GM03348 (cell line): ENCODE results near the gene QDPR.

Source experiments
- DNase-seq: peaks from one replicate; pipeline ENCODE4 v3.0.0; 2012; ENCODE audit warnings: low spot score

QDPR gene

DNA sequence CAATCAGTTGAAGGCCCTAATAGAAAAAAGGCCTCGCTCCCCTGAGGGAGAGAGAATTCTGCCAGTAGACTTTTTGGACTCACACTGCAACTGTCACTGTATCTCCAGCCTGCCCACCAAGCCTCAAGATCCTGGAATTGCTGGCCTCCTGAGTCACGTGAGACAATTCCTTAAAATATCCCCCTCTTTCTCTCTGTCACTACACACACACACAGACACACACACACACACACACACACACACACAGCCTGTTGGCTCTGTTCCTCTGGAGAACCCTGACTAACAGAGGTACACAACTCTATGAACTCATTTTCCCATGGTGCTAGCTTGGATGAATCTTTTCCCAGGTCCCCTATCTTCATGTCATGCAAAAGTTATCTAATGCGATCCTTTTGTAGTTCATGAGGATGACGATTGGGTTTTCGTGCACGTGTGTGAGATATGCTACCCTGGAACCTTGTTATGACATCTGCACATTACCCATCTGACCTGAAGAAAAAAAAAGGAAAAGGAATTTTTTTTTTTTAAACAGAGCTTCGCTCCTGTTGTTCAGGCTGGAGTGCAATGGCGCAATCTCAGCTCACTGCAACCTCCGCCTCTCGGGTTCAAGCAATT lies 16.8 kb upstream of the QDPR start:
- no peak for DNase-seq

DNA sequence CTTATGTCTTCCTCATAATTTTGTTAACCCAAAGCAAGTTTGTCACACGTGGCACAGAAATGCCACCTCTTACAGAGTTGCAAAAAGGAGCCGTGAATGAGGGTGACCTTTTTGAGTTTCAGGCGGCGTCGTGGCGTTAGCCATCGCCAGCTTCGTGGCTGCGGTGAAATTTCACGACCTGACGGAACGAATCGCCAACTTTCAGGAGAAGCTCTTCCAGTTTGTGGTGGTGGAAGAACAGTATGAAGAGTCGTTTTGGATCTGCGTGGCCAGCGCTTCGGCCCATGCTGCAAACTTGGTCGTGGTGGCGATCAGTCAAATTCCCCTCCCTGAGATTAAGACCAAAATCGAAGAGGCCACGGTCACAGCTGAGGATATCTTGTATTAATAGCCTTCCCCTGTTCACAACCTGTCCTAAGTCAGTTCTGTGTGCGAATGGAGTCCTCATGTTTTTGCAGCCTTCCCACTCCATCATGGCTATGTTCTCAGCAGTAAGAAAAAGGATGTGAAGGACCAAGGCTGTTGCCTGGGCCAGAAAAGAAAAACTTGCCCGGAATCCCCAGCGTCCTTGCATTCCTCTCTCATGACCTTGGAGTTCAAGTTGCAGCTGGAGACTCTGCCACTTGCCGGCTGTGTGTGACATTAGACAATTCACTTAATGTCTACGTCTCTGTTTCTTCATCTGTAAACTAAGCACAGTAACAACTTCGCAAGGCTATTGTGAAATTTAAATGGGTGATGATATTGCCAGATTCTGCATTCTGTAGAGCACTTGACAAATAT lies 15.0 kb upstream of the QDPR start:
- DNase-seq: no peak

DNA sequence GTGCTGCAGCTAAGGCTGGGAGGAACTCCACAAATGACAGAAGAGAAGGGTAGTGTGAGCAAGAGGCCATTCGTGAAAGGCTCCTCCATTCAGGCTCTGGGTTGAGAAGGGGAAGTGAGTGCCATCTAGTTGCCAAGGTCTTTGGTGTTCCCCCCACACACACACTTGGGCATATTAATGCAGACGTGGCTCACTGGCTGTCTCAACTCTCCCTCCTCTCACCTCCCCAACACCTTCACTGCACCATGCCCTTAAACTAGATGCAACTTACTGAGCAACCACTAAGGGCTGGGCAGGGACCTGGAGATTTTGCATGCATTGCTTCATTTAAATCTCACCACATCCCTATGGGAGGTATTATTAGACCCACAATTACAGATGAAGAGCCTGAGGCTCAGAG lies 11.8 kb upstream of the QDPR start:
- DNase-seq: no peak

DNA sequence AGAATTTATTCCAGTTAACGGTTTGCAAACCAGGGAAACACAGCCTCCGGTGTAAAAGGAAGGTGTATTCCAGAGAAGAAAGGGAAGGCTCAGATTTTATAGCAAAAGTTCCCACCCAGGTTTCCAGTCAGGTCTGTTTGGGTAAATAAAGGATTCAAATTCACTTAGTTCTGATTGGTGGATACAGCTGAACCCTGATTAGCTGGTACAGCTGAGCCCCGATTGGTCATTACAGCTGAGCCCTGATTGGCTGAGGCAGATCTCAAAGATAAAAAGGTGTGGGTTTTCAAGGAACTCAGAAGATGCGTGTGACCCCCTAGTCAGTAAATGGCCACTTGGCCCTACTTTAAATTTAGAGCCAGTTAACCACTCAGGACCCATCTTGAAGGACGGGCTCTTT lies 9.7 kb upstream of the QDPR start:
- DNase-seq: no peak

DNA sequence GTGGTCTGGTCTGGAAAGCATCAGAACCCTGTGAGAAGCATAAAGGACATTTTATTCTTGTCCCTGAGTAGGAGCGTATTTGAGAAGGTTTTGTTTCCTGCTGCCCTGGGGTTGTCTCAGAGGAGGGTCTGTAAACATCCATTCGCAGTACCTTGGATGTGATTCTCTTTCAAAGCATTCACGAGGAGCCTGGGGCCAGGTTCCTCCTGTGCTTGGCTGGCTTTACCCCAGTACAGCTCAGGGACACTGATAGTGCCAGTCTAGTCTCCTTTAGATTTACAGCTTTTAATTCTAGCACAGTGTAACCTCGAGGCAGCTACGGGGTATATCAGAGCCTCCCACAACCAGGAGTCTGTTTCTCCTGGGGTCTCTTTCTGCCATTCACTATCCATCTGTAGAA lies 5.8 kb upstream of the QDPR start:
- DNase-seq: no peak

DNA sequence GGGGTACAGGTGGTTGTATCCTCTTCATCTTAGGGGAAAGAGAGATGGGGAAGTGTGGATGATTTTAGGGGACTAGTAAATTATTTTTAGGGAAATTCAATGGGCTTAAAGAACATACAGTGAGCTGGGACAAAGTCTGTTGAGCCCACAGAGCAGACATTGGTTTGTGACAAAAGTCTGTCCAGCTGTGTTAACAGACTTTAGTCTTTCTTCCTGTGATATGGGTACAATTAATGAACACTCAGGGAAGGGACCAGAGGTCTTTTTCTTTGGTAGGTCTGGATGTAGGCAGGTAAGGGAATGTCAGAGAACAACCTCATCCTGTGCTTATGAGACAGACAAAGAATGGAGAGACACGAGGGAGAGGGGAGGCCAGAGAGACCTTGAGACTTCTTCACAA lies 5.1 kb upstream of the QDPR start:
- no peak for DNase-seq

DNA sequence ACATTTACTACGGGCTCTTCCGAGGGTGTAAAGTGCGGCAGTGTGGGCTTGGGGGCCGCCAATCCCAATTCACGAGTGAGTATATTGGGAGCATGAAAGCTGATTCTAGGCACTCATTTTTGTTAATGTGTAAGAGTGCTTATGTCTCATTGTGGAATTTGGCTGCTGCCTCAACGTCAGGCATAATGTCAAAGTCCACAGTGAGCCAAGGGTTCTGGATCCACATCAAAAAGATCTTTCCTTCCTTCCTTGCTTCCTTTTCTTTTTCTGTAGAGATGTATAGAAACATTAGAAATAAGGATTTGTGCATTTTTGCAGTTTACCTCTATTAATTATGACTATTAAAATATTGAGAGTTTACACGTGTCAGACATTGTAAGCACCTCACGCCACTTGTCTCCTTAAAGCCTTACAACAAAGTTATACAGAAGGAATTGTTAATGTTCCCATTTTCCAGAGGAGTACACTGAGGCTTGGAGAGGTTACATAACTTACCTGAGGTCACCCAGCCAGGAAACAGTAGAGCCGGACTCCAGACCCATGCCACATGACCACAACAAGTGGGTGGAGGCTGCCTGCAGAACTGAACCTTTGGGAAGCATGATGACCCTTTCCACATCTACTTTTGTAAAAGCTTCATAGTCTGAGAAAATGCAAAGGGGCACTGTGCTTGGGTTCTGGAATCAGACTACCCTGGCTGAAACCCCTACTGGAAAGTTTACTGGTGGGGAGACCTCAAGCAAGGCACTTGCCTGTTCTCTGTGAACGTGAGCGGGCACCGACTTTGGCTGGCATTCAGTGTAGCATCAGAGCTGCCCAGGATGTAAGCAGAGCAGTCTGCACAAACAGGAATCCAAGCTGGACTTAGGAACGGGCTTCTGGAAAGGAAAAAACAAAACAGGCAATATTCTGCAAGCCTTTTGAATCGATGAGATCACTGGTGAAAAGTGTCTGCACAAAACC lies 3.8 kb upstream of the QDPR start:
- no peak for DNase-seq

DNA sequence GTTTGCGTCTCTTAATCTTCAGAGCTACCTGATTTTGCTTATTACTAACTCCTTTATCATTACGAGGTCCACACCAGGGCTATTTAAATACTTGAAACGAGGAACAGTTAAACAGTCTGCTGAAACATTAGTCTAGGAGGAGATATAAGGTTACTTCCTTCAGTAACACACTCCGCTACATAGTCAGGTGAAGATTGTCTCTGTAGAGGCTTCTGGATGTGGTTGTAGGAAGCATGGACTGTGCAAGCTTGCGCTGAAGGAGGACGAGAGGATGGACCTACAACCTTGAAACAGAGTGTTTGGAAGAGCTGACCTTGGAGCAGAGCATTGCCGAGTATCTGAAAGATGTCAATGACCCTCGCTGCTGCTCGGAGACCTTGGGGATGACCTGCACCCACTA lies 3.0 kb upstream of the QDPR start, which contains the start of gene CLRN2:
Gene CLRN2 (plus strand): TSS at position 301 of the 400 bp plus-strand sequence. CDS start 102 bp downstream, outside the sequence.
- DNase-seq: no peak

DNA sequence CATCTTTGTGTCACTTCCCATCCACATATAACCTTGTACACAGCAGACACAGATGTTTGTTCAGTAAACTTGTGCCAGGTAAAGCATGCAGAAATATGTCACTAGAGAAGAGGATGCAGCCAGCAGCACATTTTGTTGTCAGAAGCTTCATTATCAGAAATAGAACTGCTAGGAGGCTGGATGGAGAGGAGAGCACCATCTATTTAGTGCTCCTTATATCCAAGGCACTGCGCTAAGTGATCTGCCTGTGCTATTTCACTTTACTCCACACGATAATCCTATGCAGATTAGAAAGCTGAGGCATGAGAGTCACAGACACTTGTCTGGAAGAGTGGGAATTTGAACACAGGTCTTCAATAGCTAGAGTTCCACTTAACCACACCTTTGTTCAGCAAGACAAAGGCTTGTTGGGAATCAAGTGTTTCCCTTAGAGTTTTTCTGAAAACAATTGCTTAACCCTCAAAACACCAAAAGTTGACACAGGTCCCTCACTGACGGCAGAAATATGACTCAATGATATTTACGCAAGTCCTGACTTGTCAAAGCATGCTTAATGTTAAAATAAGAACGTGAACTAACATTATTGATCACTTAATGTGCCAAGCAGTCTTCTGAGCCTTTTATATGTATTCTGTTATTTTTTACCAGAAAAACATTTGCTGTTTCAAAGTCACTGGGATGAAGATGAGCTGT lies 1.2 kb upstream of the QDPR start:
- no peak for DNase-seq

DNA sequence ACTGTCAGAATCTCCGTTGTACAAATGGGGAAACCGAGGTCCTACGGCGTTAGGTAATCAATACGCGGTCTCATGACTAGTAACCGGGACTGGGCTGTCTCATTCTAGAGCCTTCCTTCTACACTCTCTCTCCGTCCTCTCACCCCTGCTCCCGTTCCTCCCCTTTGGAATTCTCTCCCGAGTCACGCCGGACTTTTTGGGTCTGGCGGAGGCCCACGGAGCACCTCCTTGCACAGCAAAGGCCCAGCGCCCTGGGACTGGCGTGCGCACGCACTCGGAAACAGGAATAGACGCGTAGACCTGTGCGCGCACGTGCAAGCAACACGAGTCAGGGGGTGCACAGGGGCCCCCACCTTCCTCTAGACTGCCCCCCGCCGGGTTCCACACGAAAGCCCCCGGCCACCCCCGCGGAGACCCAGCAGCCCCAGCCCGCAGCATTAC lies 361 bp downstream of the QDPR start:
- peak; percentile 76 for DNase-seq

DNA sequence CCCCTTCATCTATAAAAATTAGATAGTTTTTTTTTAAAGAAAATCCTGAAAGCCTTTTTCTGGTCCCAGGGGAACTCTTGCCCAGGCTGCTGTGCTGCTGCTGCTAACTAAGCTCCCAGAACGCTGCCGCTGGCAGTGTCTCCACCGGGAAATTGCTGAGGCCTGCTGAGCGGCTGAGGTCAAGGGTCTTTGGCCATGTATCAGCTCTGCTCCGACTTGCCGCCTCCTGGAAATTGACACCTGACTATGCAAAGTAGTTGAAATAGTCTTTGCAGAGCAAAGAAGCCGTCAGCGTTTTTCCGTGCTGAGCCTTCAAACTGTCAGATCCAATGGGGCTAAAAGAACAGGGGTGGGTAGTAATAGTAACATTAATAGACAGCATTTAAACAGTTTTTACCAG lies 839 bp downstream of the QDPR start:
- peak; percentile 27 for DNase-seq

DNA sequence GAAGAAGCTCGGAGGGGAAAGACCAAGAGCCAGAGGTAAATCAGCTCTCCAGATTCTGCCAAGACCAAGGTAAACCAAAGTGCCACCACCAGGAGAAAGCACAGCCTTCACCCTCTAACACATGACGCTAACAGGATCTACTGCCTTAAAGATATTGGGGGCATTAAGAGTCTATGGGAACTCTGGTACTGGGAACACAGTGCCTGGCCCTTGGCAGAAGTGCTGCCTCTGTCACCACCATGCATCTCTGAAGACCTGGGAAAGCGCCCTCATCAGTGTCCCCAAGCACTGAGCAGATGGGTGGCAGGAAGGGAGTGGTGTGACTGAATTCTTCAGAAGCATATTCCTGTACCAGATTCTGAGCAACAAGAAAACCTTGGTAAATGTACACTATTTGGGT lies 1.3 kb downstream of the QDPR start:
- DNase-seq: no peak

DNA sequence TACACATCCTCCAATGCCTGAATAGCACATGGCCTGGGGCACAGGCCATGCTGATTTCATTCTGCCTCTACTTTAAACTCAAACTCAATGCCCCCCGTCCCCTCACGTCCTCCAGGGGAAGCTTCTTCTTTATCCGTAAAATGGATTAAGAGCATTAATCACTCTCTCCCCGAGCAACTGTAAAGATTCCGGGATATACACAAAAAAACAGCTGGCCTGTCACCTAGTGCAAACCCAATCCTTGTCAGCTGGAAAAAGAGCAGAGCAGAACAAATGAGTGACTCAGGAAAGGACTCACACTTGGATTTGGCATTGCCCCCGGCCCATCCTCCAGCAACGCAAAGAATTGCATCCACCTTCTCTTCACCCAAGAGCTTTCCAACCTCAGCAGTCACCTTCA lies 7.8 kb downstream of the QDPR start:
- no peak for DNase-seq

DNA sequence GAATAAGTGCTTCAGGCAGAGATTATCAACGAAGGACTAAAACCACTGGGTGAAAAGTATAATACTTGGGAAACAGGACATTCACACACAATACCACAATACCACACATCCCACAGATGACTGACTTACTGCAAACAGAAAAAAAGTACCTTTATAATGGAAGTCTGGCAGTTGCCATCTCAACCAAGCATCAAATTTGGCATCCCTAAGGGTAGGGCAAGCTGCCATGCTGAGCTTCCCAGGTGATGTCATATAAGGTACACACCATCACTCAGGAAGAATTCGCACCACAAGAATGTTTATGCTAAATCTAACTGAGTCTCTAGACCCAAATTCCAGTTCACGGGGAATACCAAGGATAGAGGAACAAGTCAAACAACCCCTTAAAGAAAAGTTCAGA lies 9.1 kb downstream of the QDPR start:
- no peak for DNase-seq

DNA sequence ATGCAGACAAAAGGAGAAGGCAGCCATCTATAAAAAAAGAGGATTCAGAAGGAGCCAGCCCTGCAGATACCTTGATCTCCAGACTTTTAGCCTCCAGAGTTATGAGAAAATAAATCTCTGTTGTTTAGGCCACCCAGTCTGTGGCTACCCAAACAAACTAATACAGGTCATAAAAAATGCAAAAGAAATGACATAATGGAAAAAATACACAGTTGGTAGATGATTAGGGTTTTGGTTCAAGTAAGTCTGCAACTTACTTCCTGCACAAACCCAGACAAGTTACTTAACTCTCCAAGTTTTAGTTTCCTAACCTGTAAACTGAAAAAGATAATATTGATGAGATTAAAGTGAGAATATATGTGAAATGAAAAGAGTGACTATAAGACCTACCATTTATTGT lies 11.3 kb downstream of the QDPR start:
- no peak for DNase-seq

DNA sequence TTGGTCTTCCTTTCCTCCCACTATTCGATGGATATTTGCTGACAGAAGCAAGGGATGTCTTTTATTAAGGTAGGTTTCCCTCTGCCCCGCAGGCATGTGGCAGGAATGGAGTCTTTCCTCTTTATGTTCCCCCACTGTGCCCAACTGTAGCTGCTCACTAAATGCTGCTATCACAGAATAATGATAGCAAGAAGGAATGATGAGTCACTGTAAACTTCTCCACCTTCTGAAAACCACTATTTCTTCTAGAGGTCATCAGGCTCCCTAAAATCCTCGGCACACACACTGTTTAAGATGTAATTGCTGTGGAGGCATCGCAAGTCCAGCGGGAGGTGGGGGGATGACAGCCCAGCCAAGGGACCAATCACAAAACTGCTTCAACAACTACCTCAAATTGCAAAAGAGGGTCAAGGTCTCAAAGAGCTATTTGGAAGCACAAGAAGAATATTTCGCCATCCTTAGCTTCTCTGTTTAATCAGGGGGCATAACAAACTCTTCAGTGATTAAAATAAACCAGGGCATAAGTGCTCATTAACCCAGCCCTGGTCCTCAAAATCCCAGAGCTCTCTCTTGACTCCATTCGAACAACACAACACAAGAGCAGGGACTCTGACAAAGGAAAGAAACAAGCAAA lies 13.9 kb downstream of the QDPR start:
- no peak for DNase-seq

DNA sequence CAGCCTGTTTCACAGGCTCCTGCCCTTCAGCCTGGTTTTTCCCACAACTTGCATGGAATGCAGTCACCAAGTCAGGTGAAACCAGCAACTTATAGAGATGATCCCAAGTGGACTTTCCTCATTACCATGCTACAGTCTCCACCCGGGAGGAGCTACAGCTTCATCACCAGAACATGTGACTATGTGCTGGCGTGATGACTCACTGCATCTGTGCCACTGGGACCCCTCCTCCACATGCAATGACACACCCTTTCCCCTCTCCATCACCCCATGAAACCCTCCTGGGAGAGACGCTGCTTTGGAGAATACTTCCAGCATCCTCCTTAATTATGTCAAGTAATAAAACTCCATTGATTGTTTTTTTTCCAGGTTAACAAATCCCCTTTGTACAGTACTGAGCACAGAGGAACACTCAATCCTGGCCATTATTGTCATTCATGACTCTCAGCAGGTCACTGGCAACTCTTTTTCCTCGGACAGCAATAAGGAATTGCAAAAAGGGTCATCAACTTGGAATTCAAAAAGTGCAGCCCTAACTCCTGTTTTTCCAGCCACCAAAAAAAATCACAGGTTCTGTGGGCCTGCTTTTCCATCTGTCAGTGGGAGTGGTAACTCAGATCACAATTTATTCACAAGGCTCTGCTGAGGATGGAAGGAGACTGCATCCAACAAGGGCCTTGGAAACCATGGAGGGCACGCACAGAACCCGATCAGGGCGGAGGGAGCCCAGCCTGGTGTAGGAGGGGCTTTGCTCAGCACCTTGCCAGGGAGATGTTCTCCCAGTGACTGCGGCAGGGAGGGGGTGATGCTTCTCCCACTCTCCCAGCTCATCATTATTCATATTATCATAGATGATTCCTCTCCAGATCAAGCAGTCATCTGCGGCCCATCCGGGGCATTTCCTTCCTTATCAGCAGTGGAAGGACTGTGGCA lies 17.4 kb downstream of the QDPR start:
- peak; percentile 51 for DNase-seq

DNA sequence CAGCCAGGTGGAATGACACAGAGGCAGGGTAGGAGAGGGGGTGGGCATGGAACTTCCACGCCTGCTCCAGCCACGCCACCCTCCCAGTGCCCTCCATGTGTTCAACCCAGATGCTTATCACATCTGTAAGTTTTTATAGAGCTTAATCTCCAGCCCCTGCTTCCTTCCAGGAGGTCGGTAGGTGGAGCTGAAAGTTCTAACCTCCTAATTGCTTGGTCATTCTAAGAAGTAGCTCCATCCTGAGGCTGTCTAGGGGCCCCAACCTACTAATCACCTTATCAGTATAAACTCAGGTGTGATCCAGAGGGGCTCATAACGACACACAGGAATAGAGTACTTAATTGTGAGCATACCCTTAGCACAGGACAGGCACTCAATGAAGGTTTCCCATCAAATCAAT lies 18.3 kb downstream of the QDPR start:
- DNase-seq: no peak

DNA sequence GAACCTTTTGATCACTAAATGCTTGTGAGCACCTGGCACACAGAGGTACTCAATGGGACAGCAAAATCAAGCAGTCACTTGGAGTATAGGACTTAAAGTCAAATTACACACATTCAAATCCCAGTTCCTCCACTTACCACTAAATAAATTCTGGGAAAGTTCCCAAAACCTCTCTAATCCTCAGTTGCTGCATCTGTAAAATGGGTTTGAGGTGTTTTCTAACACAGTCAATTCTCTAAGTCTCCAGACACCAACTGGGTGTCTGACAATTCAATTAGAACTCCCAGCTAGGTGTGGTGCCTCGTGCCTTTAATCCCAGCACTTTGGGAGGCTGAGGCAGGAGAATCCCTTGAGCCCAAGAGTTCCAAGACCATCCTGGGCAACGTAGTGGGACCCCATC lies 19.0 kb downstream of the QDPR start:
- no peak for DNase-seq

DNA sequence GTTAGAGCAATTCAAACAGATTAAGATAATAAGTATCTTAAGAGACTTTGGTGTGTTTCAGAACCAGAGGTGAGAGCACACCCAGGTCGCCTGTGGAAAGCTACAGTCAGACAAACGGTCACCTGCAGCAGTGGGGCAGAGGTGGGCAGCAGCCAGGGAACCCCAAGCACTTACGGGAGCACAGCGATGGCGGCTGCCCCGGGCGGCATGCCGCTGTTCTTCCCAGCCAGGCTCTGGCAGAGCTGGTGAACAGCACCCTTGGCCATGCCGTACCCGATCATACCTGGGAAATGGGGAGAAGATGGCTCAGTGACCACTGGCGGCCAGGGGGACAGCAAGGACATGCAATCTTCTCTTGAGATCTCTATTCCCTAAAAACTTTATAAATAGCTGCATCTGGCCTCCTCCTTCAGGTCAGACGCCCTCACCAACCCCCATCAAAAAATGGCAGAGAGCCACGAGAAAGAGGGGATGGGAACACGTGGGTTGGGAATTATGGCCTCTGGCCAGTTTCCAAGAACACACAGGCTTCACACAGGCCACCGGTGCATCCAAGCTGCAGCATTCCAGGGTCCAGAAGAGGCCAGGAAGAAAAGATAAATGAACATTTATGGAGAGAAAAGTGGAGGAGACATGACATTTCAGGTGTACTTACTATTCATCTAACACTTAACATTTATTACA lies 19.7 kb downstream of the QDPR start:
- no peak for DNase-seq
